ENCODE measurements around the gene REXO4.

Gene REXO4

DNA sequence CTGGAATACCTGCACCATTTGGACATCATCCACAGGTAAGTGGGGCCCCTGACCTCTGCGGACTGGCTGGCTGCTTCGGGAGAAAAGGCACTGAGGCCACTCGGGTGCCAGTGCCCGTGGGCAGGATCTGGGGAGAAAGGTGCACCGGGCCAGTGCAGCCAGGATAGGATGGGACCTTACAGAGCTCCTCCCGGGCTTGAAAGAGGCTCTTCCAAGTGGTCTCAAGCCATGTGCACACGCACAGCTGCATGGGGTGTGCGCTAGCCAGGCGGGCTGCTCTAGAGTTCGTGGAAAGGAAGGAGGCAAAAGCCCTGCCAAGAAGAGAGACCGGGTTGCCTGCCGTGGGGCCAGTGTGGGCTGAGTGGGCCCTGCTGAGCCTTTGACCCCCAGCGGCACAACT is 28.2 kb downstream of the REXO4 start:
- TF ChIP-seq CTCF (IDR thresholded peaks at IDR 0.05; ENCODE audit: borderline replicate concordance, insufficient read depth, low read depth, low read length), result no peak

GRCh38 chr9:133389025-133389557 is 28.7 kb downstream of the REXO4 start:
- no peak for TF ChIP-seq CTCF (IDR thresholded peaks at IDR 0.05; ENCODE audit: borderline replicate concordance, insufficient read depth, low read depth, low read length)
- H3K4me3 ChIP-seq (ENCODE audit: low read depth, low read length), result no peak overlapping the region

More for the DNA sequence above, 28.2 kb downstream of the REXO4 start:
- H3K4me3 ChIP-seq (ENCODE audit: low read depth, low read length), result no peak overlapping the region

DNA sequence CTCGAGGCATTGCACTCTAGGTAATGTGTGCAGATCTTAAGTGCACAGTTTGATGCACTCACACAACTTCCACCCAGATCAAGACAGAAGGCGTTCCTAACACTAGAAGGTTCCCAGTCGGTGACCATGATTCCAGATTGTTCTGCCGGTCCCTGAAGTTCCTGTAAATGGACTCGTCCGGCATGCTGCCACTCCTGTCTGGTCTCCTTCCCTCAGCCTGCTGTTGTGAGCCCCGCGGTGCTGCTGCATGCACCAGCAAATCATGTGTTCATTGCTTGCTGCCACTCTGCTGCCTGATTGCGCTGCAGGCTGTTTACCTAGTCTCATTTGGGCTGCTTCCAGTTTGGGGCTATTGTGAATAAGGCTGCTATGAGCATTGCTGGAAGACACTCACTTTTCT is 30.1 kb downstream of the REXO4 start:
- no peak for TF ChIP-seq CTCF (IDR thresholded peaks at IDR 0.05; ENCODE audit: borderline replicate concordance, insufficient read depth, low read depth, low read length)
- H3K4me3 ChIP-seq (ENCODE audit: low read depth, low read length), result no peak overlapping the region

GRCh38 chr9:133386338-133386737 is 31.5 kb downstream of the REXO4 start:
- no peak overlapping the region for H3K4me3 ChIP-seq (ENCODE audit: low read depth, low read length)
- TF ChIP-seq CTCF (IDR thresholded peaks at IDR 0.05; ENCODE audit: borderline replicate concordance, insufficient read depth, low read depth, low read length), result no peak

DNA sequence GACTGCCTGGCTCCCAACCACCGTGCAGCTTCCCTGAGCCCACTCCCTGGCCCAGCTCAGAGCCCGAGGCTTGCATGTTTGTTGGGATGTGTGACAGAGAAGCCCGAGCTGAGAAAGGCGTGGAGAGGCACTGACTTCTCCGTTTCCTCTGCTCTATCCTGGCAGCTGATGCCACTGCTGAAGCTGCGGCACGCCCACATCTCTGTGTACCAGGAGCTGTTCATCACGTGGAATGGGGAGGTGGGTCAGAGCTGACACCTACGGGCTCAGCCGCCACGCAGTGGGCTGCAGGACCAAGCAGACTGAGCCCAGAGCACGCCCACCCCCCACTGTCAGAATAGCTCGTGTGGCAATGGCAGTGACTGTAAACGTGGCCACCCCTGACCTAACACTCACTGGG is 32.4 kb downstream of the REXO4 start:
- no peak for TF ChIP-seq CTCF (IDR thresholded peaks at IDR 0.05; ENCODE audit: borderline replicate concordance, insufficient read depth, low read depth, low read length)
- H3K4me3 ChIP-seq (ENCODE audit: low read depth, low read length), result no peak overlapping the region

DNA sequence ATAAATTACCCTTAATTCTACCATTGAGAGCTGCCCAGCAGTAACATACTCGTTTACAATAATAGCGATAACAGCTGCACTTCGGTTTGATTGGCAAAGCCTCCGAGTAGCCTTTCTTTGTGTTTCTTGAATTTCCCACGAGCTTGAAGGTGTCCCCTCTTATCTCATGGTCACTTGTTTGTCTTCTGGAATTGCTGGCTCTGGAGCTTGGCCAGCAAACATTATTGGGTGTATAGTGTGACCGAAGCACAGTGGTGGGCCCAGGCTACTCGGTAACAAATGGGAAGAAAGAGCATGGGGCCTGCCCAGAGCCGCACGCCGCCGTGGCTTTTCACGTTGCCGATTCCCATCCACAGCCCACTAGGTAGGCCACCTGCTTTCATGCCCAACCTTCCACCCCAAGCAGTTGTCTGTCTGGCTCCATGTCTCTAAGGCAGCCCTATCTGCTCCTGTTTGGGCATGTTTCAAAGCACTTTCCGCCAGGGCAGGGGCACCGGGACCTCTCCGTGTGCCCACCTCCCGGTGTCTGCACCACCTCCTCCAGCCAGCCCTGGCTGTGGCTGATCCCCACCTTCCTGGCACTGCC is 33.0 kb downstream of the REXO4 start:
- TF ChIP-seq CTCF (IDR thresholded peaks at IDR 0.05; ENCODE audit: borderline replicate concordance, insufficient read depth, low read depth, low read length), result no peak
- no peak overlapping the region for H3K4me3 ChIP-seq (ENCODE audit: low read depth, low read length)

GRCh38 chr9:133383438-133383837 is 34.4 kb downstream of the REXO4 start:
- TF ChIP-seq CTCF (IDR thresholded peaks at IDR 0.05; ENCODE audit: borderline replicate concordance, insufficient read depth, low read depth, low read length), result no peak
- H3K4me3 ChIP-seq (ENCODE audit: low read depth, low read length), result no peak overlapping the region

Measured in GM12875 (cell line).